SU-DHL-6 (cell line): ENCODE measurements around the gene DNAJB4.
A peak's percentile ranks its signal among the peaks of the same experiment; 100 is the strongest.

ENCODE experiments used
- H2AFZ ChIP-seq: fragments of 200-600 bp; sonication (generic); 2 replicates; pipeline ENCODE4 v1.6.1; 2014; ENCODE audit warnings: low read depth, mild to moderate bottlenecking, moderate library complexity, mixed read lengths, antibody characterized with exemption, low read length; ENCODE audit not compliant: severe bottlenecking
- H3F3A ChIP-seq: fragments of 200-600 bp; shearing (Covaris generic); 2 replicates; pipeline ENCODE4 v1.6.0; 2016; ENCODE audit warnings: antibody characterized with exemption, mild to moderate bottlenecking; ENCODE audit not compliant: insufficient read depth
- H3K27ac ChIP-seq: fragments of 200-600 bp; sonication (generic); 2 replicates; pipeline ENCODE4 v1.5.1; 2016; ENCODE audit warnings: low read depth, mild to moderate bottlenecking, low read length, moderate library complexity, mixed read lengths
- H3K27me3 ChIP-seq: fragments of 200-600 bp; sonication (generic), shearing (Covaris generic); 2 replicates; pipeline ENCODE4 v1.6.0; 2014; ENCODE audit warnings: mild to moderate bottlenecking, low read length
- H3K36me3 ChIP-seq: fragments of 200-600 bp; sonication (generic); 2 replicates; pipeline ENCODE4 v1.6.1; 2014; ENCODE audit warnings: mild to moderate bottlenecking, low read length, mixed read lengths
- H3K4me2 ChIP-seq: fragments of 300-600, 200-600 bp; shearing (Covaris generic), sonication (generic); 2 replicates; pipeline ENCODE4 v1.6.0; 2014; ENCODE audit warnings: low read length, low read depth, mild to moderate bottlenecking; ENCODE audit not compliant: poor library complexity, severe bottlenecking
- H3K4me3 ChIP-seq: fragments of 200-600 bp; sonication (generic); 2 replicates; pipeline ENCODE4 v1.5.1; 2014; ENCODE audit warnings: antibody characterized with exemption, low read length, mild to moderate bottlenecking, mixed read lengths; ENCODE audit not compliant: insufficient read depth, poor library complexity, severe bottlenecking
- H3K79me2 ChIP-seq: fragments of 200-600 bp; sonication (generic); 2 replicates; pipeline ENCODE4 v1.6.1; 2014; ENCODE audit warnings: mild to moderate bottlenecking, low read length, moderate library complexity; ENCODE audit not compliant: insufficient read depth
- H3K9ac ChIP-seq: fragments of 200-600 bp; sonication (generic); 2 replicates; pipeline ENCODE4 v1.7.0; 2014; ENCODE audit warnings: mild to moderate bottlenecking, low read length
- H3K9me2 ChIP-seq: fragments of 200-600 bp; sonication (generic); replicated peaks from 2 replicates; pipeline ENCODE4 v1.6.1; 2014; ENCODE audit warnings: low read length; ENCODE audit not compliant: insufficient read depth
- H3K9me3 ChIP-seq: fragments of 200-600 bp; sonication (generic); 2 replicates; pipeline ENCODE4 v1.6.1; 2014; ENCODE audit warnings: low read length, mixed read lengths; ENCODE audit not compliant: insufficient read depth
- H4K20me1 ChIP-seq: fragments of 200-600 bp; sonication (generic); 2 replicates; pipeline ENCODE4 v1.6.1; 2014; ENCODE audit warnings: low read depth, mild to moderate bottlenecking, antibody characterized with exemption, low read length, moderate library complexity, mixed read lengths
- EZH2phosphoT487 ChIP-seq: fragments of 200-600 bp; sonication (generic), shearing (Covaris generic); conservative IDR thresholded peaks from 2 replicates; pipeline ENCODE4 v1.6.1; 2018; ENCODE audit warnings: mild to moderate bottlenecking, antibody characterized with exemption, low read length, moderate library complexity, mixed read lengths
- TF ChIP-seq, protein P1 (sequence below): fragments of 200-600 bp; sonication (generic); IDR thresholded peaks from one replicate; pipeline ENCODE4 v1.5.1; 2017; ENCODE audit warnings: antibody characterized with exemption, mild to moderate bottlenecking, low read length, moderate library complexity; ENCODE audit not compliant: insufficient read depth, poor library complexity, severe bottlenecking

Gene DNAJB4

DNA sequence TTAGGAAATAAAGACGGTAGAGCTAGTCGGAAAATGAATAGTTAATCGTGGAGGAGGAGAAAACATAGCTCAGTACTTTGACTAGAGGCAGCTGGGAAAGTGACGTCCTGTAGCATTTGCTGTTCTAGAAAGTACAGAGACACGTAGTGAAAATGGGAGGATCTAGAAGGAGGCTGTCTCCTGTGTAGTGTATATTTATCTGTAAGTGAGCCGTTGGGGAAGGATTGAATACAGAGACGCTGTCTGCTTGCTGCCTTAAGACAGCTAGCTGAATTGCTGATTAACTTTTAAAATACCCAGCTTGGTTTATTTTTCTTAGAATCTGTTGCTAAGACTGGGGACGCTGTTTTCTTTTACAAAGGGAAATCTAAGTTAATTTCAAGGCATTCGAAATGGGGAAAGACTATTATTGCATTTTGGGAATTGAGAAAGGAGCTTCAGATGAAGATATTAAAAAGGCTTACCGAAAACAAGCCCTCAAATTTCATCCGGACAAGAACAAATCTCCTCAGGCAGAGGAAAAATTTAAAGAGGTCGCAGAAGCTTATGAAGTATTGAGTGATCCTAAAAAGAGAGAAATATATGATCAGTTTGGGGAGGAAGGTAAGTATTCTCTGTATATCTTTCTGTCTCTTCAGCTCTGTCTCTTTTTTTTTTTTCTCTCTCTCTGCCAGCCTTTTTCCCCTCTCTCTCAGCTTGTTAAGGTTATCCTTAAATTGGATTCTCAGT lies at the start of gene DNAJB4:
Gene DNAJB4, plus strand, starts transcription at position 221 of the 729 bp plus-strand sequence. Its CDS starts 172 bp downstream, at position 393.
- H3K4me3 ChIP-seq: peak within 1 kb of the TSS; percentile 60
- H2AFZ ChIP-seq: peak within 1 kb of the TSS; percentile 24
- no peaks in the 10 kb centered on the region for H3K9me3 ChIP-seq
- H3F3A ChIP-seq: peaks cover 45% of the 10 kb centered on the region
- TF ChIP-seq EZH2phosphoT487: no peak
- TF ChIP-seq, protein P1, sequence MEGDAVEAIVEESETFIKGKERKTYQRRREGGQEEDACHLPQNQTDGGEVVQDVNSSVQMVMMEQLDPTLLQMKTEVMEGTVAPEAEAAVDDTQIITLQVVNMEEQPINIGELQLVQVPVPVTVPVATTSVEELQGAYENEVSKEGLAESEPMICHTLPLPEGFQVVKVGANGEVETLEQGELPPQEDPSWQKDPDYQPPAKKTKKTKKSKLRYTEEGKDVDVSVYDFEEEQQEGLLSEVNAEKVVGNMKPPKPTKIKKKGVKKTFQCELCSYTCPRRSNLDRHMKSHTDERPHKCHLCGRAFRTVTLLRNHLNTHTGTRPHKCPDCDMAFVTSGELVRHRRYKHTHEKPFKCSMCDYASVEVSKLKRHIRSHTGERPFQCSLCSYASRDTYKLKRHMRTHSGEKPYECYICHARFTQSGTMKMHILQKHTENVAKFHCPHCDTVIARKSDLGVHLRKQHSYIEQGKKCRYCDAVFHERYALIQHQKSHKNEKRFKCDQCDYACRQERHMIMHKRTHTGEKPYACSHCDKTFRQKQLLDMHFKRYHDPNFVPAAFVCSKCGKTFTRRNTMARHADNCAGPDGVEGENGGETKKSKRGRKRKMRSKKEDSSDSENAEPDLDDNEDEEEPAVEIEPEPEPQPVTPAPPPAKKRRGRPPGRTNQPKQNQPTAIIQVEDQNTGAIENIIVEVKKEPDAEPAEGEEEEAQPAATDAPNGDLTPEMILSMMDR: no peak
- no peaks in the 10 kb centered on the region for H4K20me1 ChIP-seq
- H3K79me2 ChIP-seq: peaks cover 3% of the 10 kb centered on the region
- H3K4me2 ChIP-seq: peak within 1 kb of the TSS; percentile 86
- H3K27me3 ChIP-seq: no peaks in the 10 kb centered on the region
- H3K36me3 ChIP-seq: 0 out of 2 replicates have a peak, but pooled peaks cover 2% of the 10 kb centered on the region
- peak within 1 kb of the TSS; percentile 56 for H3K9ac ChIP-seq
- no peaks in the 10 kb centered on the region for H3K9me2 ChIP-seq
- peak within 1 kb of the TSS; percentile 84 for H3K27ac ChIP-seq

- peaks cover 90% of the 10 kb centered on the region for H3K36me3 ChIP-seq
- H3K79me2 ChIP-seq: peaks cover 44% of the 10 kb centered on the region
- peaks cover 46% of the 10 kb centered on the region for H4K20me1 ChIP-seq
- H3K9ac ChIP-seq: no peak overlapping the region
- H3K4me2 ChIP-seq: no peak overlapping the region
- no peaks in the 10 kb centered on the region for H3K27me3 ChIP-seq
- no peak for TF ChIP-seq EZH2phosphoT487
- TF ChIP-seq, protein P1: no peak
- no peaks in the 10 kb centered on the region for H3K9me3 ChIP-seq
- H3K4me3 ChIP-seq: no peak overlapping the region
- no peaks in the 10 kb centered on the region for H3K9me2 ChIP-seq
- H3F3A ChIP-seq: peaks cover 40% of the 10 kb centered on the region
- no peak overlapping the region for H3K27ac ChIP-seq
- no peak overlapping the region for H2AFZ ChIP-seq
These were observed 49.0 kb upstream of the DNAJB4 start for GRCh38 chr1:77955709-77956108.

DNA sequence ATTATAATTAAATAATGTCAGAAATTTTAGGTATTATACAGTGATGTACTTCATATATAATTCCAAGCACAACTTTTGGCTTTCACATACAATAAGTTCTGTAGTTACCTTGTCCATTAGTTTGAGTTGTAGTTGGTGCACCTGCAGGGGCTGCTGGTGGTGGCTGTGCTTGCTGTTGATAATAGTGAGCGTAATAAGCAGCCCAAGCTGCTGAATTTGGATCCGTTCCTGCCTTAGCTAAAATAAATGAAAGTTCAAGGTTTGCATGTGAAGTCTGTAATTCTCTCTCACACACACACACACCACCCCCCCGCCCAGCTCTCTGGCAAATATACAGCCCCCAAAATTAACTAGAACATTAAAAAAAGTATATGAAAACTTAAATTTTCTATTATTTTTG lies 48.3 kb upstream of the DNAJB4 start:
- TF ChIP-seq EZH2phosphoT487: no peak
- TF ChIP-seq, protein P1: no peak
- no peaks in the 10 kb centered on the region for H3K27me3 ChIP-seq

More for the DNA sequence above, 48.3 kb upstream of the DNAJB4 start:
- no peaks in the 10 kb centered on the region for H3K9me3 ChIP-seq
- peaks cover 36% of the 10 kb centered on the region for H3F3A ChIP-seq
- H3K9me2 ChIP-seq: no peaks in the 10 kb centered on the region
- H3K9ac ChIP-seq: no peak overlapping the region
- H3K79me2 ChIP-seq: peaks cover 51% of the 10 kb centered on the region
- no peak overlapping the region for H2AFZ ChIP-seq
- no peak overlapping the region for H3K27ac ChIP-seq
- peaks cover 90% of the 10 kb centered on the region for H3K36me3 ChIP-seq
- H3K4me3 ChIP-seq: no peak overlapping the region
- H4K20me1 ChIP-seq: peaks cover 47% of the 10 kb centered on the region
- H3K4me2 ChIP-seq: no peak overlapping the region
